Inflammatory macrophage treated with lipopolysaccharide for 1 hour (primary cell): Measurements from ENCODE around the gene AGPAT3.

Source experiments
- DNase-seq, 2 donors: peaks; one replicate each; pipeline ENCODE4 v3.0.0-alpha.2; 2020 to 2022

The AGPAT3 gene

DNA sequence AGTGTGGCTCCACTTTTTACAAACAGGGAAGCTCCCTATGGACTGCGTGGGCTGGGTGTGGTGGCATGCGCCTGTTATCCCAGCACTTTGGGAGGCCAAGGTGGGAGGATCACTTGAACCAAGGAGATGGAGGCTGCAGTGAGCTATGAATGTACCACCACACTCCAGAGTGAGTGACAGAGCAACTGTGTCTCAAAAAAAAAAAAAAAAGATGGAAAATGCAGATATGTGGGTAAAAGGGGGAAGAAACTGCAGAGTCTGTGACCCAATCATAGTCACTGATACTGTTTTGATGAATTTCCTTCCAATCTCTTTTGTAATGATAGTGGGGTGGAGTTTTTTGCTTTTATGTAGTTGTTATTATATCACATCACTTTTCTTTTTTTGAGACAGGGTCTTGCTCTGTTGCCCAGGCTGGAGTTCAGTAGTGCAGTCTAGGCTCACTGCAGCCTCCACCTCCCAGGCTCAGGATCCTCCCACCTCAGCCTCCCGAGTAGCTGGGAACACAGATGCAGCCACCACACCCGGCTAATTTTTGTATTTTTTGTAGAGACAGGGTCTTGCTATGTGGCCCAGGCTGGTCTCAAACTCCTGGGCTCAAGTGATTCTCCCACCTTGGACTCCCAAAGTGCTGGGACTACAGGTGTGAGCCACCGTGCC is 138.4 kb downstream of the AGPAT3 start:
- DNase-seq: no peak

GRCh38 chr21:44005071-44005470 is 140.0 kb downstream of the AGPAT3 start:
- DNase-seq: no peak

DNA sequence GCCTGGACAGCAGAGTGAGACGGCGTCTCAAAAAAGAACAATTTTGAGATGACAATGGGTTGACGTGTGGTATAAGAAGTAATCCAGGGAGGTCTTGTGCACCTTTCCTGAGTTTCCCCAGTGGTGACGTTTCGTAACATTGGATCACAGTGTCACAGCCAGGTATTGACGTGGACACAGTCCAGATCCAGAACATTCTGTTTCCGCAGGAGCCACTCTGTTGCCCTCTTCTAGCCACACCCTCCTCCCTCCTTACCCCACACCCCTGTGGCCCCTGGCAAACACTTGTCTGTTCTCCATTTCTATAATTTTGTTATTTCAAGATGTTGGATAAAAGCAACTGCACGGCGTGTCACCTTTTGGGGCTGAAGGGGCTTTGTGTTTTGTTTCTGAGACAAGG is 140.6 kb downstream of the AGPAT3 start:
- no peak for DNase-seq

DNA sequence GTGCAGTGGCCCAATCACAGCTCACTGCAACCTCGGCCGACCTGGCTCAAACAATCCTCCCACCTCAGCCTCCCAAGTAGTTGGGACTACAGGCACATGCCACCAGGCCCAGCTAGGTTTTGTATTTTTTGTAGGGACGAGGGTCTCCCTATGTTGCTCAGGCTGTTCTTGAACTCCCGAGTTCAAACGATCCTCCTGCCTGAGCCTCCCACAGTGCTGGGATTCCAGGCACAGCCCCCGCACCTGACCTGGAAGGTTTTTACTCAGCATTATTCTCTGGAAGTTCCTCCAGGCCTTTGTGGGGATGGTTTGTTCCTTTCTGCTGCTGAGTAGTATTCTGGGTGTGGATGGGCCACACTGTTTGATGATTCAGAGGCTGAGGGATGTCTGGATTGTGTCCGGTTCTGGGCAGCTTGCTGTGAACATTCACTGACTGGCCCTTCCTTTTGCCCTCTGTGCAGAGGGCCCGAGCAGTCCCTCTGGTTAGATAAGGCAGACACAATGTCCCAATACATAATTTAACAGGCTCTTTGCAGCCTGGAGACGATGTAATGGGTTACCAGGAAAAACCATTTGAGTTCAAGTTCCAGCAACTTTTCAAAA is 141.1 kb downstream of the AGPAT3 start:
- DNase-seq: no peak

GRCh38 chr21:44006656-44007055 is 141.6 kb downstream of the AGPAT3 start:
- no peak for DNase-seq

DNA sequence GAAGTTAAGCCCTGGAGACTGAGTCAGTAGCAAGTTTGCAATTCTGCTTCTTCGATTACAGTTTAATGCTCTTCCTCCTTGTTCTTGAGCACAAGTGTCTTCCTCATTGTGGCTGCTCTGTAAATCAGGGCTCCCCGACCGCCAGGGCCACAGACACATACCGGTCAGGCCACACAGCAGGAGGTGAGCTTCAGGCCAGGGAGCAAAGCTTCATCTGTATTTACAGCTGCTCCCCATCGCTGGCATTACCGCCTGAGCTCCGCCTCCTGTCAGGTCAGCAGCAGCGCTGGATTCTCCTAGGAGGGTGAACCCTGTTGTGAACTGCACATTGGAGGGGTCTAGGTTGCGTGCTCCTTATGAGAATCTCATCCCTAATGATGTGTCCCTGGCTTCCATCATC is 145.4 kb downstream of the AGPAT3 start:
- no peak for DNase-seq

- DNase-seq: no peak
These were observed 146.1 kb downstream of the AGPAT3 start for GRCh38 chr21:44011123-44011522.

GRCh38 chr21:44011579-44012473 is 146.8 kb downstream of the AGPAT3 start, which contains the start of gene TRAPPC10:
TRAPPC10 (plus strand) TSS chr21:44012309; CDS start chr21:44012494, 185 bp downstream.
- DNase-seq: peak; percentile 78 to 87

DNA sequence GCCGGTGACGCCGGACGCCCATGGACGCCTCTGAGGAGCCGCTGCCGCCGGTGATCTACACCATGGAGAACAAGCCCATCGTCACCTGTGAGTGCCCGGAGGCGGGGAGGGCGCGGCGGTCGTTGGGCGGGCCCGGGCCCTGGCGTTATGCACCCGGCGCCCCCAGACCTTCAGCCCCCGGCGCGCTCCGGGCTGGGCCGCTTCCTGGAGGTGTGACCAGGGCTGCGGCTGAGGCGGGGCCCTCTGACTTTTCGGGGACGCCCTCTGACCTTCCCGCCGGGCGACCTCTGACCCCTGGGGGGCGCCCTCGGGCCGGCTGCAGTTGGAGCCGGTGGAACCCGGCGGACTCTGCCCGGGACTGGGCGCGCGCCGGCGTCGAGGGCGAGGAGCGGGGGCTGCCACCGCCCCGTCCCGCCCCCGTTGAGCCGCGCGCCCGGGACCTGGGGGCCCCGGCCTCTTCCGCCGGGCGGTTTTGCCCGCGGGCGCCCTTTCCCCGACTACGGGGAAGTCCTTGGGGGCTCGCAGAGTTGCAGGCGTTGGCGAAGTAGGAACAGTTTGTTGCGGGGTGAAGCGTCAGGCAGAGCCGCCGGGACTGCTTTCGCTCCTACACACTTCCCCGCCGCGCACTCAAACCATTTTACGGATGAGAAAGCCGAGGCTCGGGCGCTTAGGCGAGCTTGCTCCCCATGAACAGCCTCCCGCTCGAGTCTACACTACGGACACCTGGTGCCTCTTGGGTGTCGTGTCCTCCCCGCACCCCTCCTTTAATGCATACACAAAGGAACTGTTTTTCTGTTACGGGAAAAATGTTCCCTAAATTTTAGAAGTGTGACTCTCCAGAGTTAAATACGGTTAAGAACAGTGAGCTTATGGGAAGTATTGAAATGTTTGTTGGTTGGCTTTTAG is 147.7 kb downstream of the AGPAT3 start:
- DNase-seq: peak; percentile 85 to 90

- peak; percentile 77 to 84 for DNase-seq
These were observed 148.5 kb downstream of the AGPAT3 start for GRCh38 chr21:44013380-44014088.

- no peak for DNase-seq
These were observed 152.6 kb downstream of the AGPAT3 start for GRCh38 chr21:44017601-44018000.

DNA sequence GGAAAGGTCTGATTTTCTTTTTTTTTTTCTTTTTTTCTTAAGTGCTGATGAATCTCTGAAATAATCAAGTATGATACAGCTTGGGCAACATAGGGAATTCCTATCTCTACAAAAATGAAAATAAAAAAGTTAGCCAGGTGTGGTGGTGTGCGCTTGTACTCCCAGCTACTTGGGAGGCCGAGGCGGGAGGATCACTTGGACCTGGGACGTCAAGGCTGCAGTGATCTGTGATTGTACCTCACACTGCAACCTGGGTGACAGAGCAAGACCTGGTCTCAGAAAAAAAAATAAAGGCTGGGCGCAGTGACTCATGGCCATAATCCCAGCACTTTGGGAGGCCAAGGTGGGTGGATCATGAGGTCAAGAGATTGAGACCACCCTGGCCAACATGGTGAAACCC is 153.1 kb downstream of the AGPAT3 start:
- DNase-seq: no peak

DNA sequence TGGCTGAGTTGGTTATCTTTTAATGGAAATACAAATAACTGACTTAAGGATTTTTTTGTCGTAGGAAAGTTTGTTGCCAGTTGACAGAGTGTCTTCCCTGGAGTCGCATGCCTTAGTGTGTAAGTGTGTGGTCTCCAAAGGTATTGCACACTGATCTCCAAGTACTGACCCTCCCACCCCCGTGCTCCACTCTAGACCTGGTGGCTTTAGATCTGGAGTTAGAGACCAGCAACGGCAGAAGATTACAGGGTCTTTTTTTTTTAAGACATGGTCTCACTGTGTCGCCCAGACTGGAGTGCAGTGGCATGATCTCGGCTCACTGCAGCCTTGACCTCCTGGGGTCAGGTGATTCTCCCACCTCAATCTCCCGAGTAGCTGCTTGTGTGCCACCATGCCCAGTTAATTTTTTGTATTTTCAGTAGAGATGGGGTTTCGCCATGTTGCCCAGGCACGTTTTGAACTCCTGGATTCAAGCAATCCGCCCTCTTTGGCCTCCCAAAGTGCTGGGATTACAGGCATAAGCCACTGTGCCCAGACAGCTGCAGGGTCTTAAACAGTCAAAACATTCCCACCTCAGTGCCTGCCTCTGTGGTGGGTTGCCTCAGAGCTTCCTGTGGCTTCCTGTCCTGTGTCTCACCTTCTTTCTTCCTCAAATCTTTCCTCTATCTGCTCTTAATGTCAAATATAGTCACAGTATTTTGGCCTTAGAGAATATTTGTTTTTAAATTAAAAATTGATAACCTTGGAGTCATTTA is 154.0 kb downstream of the AGPAT3 start:
- DNase-seq: no peak

- DNase-seq: no peak
These were observed 154.5 kb downstream of the AGPAT3 start for GRCh38 chr21:44019568-44019958.

GRCh38 chr21:44020551-44020950 is 155.5 kb downstream of the AGPAT3 start:
- no peak for DNase-seq

DNA sequence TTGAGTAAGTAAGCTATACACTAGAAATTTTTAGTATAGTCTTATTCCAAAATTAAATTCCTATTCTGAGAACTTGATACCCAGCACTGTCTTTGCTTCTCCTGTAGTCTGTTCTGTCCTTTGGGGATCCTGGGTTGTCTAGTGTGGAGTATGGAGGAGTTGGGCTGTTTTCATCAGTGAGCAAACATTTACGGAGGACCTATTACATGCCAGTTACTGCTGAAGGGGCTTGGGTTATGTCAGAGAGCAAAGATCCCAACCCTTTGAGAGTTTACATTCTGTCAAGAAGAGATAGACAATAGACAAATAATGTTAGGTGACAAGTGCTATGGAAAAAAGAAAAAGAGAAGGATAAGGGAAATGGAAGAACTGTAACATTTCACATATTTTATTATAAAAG is 156.0 kb downstream of the AGPAT3 start:
- DNase-seq: no peak

DNA sequence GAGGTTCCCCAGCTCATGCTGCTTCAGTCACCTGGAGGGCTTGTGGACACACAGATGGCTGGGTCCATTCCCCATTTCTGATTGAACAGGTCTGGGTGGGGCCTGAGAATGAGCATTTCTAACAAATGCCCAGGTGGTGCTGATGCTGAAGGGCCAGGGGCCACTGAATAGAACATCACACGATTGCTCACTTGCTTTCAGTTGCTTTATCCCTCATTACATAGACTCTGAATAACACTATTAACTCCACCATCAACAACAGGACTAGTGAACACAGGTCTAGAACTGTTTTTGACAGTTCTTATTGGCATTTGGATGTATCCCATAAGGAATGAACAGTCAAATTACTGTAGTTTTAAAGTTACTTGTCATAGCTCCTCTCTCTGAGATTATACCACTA is 159.2 kb downstream of the AGPAT3 start:
- no peak for DNase-seq

GRCh38 chr21:44024887-44025353 is 159.9 kb downstream of the AGPAT3 start:
- peak; percentile 94 to 97 for DNase-seq

DNA sequence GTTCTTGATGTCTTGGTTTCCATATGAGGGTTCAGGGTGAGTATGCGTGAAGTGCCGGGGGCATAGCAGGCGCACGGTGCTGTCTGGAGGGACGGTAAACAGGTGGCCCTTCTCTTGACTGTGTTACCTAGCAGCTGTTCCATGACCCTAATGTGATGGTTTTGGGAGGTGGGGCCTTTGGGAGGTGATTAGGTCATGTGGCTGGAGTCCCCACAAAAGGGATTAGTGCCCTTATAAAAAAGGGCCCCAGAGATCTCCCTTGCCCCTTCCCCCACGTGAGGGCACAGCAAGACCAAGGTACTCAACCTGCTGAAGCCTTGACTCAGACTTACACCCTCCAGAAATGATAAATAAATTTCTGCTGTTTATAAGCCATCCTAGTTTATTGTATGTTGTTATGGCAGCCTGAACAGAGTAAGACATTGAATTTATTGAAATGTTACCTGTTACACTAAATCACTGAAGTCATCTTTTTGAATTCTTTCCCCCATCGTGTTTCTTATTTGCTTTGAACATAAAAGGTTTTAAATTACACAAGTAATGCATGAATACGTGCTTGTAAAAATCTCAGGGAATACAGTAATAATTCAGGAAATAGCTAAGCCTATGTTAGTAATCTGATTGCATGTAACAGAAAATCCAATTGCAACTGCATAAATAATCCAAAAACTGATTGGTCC is 162.7 kb downstream of the AGPAT3 start:
- DNase-seq: no peak

GRCh38 chr21:44028287-44028659 is 163.2 kb downstream of the AGPAT3 start:
- no peak for DNase-seq
